ENCODE data around the gene RPL27A.
A peak's percentile ranks its signal among the peaks of the same experiment; 100 is the strongest.

RPL27A gene

GRCh38 chr11:8721609-8722500, 39.3 kb downstream of the RPL27A start:
- no peak for DNase-seq

DNA sequence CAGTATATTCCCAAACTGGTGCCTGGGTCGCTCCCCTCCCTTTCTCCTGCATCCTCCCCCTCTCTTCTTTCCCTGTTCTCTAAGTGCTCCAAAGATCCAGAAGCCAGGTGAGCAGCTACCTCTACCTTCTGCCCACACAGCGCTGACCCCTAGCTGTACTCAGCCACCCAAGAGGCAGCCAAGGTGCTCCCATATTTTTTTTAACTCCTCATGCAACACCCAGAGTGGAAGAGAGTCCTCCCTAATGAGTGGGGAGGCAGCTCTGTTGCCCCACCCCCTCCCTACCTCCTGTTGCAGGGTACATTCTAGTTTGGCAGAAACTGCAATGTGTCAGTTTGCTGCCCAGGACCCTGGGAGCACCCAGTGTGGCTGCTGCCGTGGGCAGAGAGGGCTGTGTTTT, 40.2 kb downstream of the RPL27A start:
- no peak for DNase-seq

DNA sequence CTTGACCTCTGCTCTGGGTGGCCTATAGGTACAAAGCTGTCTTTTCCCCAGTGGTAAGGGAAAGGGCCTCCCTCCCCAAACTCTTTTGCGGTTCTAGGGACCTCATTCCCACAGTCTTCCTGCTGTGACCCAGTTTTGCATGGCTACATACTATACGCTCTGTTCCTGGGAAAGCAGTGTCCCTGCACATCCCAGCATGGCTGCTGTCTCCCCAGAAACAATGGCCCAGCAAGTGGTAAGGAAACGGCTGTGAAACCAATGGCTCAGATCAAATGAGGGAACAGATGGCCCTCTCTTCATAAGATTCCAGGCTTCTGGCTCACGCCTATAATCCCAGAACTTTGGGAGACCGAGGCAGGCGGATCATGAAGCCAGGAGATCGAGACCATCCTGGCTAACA, 41.1 kb downstream of the RPL27A start:
- DNase-seq: no peak

GRCh38 chr11:8724682-8725081, 42.1 kb downstream of the RPL27A start:
- no peak for DNase-seq

DNA sequence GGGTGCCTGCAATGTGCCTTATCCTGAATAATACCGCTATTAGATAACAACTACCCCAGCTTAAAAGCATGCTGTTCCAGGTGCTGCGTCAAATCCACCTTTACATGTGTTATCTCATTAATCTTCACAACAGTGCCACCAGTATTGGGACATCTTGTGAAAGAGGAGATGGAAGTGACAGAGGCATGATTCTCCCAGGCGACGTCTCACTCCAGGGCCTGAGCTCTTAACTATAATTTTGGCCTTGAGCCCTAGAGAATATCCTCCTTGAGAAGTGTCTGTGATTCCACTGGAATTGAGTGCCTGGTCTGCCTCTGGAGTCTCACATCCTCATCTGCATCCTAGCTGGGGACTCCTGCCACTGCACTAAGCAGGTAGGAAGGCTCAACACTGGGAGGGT, 43.8 kb downstream of the RPL27A start:
- no peak for DNase-seq

GRCh38 chr11:8728563-8728962, 46.0 kb downstream of the RPL27A start:
- no peak for DNase-seq

DNA sequence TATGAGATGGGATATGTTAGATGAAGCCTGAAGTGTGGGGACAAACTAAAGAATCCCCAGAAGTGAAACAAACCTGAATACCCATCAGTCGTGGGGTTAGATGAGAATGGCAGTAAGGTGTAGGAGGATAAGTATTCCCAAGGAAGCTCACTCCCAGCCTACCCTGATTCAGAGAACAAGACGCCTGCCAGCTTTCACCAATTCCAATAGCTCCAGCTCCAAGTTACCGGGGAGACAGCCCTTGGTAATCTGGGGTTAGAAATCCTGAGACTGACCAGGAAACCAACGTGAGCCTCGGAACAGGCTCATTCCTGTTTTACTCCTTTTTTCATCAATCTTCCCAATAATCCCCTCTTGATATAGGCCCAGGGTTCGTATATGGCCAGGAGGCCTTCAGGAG, 46.5 kb downstream of the RPL27A start:
- DNase-seq: no peak

DNA sequence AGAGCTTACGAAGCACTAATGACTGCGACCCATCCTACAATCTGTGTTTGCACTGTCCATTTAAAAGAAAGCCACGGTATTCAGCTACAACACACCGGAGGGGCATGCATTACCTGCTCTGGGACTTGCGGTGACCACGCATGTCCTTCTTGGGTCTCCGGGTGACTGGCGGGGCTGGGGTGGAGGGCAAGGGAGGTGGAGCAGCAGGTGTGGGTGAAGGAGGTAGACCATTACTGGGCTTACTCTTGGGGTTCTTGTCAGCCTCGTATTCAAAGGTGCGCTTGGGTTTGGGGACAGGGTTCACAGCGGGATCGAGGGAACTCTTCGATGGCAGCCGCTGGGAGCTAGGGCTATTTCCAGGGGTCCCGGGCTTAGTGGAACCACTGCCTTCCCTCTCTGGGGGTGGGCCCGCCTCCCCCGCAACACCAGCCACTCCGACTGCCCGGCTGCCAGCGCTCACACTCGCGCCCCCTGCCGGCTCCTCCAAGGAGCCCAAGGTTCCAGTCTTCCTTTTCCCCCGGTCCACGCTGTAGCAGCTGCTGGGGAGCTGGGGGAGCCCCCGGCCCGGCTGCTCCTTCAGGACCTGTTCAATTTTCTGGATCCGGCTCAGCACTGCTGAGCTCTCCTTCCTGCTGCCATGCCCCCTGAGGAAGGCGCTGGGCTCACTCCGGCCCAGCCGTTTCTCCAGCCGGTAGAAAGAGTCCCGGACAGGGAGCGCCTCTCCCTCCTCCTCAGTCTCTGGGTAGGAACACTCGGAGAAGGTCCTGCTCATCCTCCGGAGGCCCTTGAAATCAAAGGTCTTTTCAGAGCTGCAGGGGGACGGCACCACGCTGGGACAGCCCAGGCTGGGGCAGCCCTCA, 47.5 kb downstream of the RPL27A start:
- DNase-seq: no peak

GRCh38 chr11:8730697-8731020, 48.1 kb downstream of the RPL27A start:
- no peak for DNase-seq

- DNase-seq: no peak
Measured at GRCh38 chr11:8731647-8732323, 49.2 kb downstream of the RPL27A start.

DNA sequence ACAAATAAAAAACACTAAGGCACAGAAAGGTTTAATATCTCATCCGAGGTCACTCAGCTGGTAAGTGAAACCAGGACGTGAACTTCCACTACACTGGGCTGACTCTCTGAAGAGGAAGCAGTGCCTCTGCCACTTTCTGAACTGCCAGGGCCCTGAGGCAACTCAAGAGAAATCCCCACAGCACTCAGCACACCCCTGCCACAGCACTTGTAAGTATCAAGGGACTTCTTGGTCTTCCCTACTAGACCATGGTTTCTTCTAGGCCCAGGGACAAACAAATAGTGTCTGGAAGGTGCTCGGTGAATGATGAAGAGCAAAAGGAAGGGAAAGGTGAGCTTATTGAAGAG, 49.7 kb downstream of the RPL27A start:
- peak; percentile 37 to 71 (median 62) for DNase-seq

GRCh38 chr11:8732748-8733241, 50.2 kb downstream of the RPL27A start:
- DNase-seq: no peak

- no peak for DNase-seq
Measured at GRCh38 chr11:8733852-8734251, 51.3 kb downstream of the RPL27A start.

DNA sequence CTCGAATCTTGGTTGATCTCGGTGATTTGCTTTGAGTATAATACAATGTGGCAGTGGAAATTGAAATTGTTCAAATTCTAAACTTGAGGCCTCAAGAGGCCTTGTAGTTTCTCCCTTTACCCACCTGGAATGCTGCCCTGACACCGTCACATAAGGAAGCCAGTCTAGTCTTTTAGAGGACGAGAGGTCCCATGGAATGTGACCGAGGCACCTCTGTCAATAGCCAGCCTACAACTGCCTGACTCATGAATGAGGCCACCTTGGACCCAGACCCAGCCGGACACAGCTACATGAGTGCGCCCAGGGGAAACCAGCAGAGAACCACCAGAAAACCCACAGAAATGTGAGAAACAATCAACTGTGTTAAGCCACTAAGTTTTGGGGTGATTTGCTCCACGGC, 52.5 kb downstream of the RPL27A start:
- no peak for DNase-seq

- no peak for DNase-seq
Measured at GRCh38 chr11:8739309-8739793, 56.8 kb downstream of the RPL27A start.

All from suppressor macrophage (primary cell).